Endothelial cell (in vitro differentiated cells): ENCODE data around the gene CCL15. TPM values are rescaled to one million over a fixed set of nuclear protein-coding genes. Genes with fewer than 3 reads are reported as not detected.
A peak's percentile ranks its signal among the peaks of the same experiment; 100 is the strongest.

Experiments used
- DNase-seq: peaks from one replicate; pipeline ENCODE4 v3.0.0; 2021; ENCODE audit warnings: low spot score
- H3K27ac Mint-ChIP-seq: one replicate; pipeline ENCODE4 v1.8.0; 2021; ENCODE audit warnings: mixed read lengths, inconsistent platforms; ENCODE audit not compliant: unreplicated experiment
- H3K27me3 Mint-ChIP-seq: one replicate; pipeline ENCODE4 v1.8.0; 2021; ENCODE audit warnings: mild to moderate bottlenecking, moderate library complexity, mixed read lengths, inconsistent platforms; ENCODE audit not compliant: unreplicated experiment
- H3K36me3 Mint-ChIP-seq: one replicate; pipeline ENCODE4 v1.8.0; 2021; ENCODE audit warnings: mild to moderate bottlenecking, low read depth, mixed read lengths, inconsistent platforms; ENCODE audit not compliant: unreplicated experiment
- H3K4me1 Mint-ChIP-seq: one replicate; pipeline ENCODE4 v1.8.0; 2021; ENCODE audit warnings: mild to moderate bottlenecking, mixed read lengths, inconsistent platforms; ENCODE audit not compliant: unreplicated experiment
- H3K4me3 Mint-ChIP-seq: one replicate; pipeline ENCODE4 v1.8.0; 2021; ENCODE audit warnings: mild to moderate bottlenecking, mixed read lengths, inconsistent platforms; ENCODE audit not compliant: unreplicated experiment
- H3K9me3 Mint-ChIP-seq: one replicate; pipeline ENCODE4 v1.8.0; 2021; ENCODE audit warnings: mixed read lengths, inconsistent platforms; ENCODE audit not compliant: unreplicated experiment
- total RNA-seq: library from RNA; stranded (reverse); fragmentation: NEBNext Ultra II Directional; extraction: Animal tissue kit (Norgen Biotek cat#: 25700); gene quantifications from one replicate; pipeline ENCODE4 v1.2.1, GENCODE V29; 2021; ENCODE audit not compliant: unreplicated experiment
- TF ChIP-seq, protein P1 (sequence below): fragments of 200-600 bp; sonication (generic); IDR thresholded peaks from one replicate; pipeline ENCODE4 v1.5.0; 2021; ENCODE audit warnings: antibody characterized with exemption; ENCODE audit not compliant: unreplicated experiment

The CCL15 gene
- total RNA-seq, 1 donor from 2014 or later, result not detected

DNA sequence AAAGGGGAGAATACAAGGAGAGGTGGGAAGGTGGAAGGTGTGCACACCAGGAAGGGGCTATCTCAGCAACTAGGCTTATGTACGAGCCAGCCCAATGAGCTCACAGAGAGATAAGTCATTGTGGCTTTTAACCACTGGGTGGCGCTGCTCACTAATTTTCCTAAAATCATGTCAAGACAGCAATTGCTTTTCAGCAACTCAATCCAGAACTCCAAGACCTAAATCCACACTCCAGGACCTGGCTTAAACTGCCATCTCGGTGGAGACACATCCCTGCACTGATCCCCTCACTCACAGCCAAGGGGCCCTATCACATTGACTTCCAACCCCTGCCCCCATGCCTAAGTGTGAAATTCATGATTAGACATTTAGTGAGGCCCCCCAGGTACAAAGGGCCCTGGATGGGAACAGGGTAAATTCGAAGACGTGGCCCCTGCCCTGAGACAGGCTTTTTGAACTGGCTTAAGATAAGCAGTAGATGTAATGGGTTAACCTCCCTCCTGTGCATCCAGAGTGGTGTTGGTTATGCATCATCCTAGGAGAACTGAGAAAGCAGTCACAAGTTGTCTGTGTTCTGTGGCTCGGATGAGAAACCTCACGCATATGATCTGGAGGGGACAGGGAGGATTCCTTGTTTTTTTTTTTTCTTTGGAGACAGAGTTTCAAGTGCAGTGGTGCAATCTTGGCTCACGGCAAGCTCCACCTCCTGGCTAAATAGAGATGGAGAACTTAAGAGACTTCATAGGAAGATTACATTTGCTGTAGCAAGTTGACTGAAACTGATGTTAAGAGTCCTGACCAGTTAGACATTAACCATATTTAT lies 31.6 kb downstream of the CCL15 start:
- Mint-ChIP-seq H3K9me3 (no peaks in the 10 kb centered on the region), H3K27ac (no peak overlapping the region), H3K4me1 (peaks cover 26% of the 10 kb centered on the region), H3K36me3 (no peaks in the 10 kb centered on the region), H3K27me3 (no peaks in the 10 kb centered on the region), H3K4me3 (no peak overlapping the region)
- peak; percentile 83 for DNase-seq
- TF ChIP-seq, protein P1, sequence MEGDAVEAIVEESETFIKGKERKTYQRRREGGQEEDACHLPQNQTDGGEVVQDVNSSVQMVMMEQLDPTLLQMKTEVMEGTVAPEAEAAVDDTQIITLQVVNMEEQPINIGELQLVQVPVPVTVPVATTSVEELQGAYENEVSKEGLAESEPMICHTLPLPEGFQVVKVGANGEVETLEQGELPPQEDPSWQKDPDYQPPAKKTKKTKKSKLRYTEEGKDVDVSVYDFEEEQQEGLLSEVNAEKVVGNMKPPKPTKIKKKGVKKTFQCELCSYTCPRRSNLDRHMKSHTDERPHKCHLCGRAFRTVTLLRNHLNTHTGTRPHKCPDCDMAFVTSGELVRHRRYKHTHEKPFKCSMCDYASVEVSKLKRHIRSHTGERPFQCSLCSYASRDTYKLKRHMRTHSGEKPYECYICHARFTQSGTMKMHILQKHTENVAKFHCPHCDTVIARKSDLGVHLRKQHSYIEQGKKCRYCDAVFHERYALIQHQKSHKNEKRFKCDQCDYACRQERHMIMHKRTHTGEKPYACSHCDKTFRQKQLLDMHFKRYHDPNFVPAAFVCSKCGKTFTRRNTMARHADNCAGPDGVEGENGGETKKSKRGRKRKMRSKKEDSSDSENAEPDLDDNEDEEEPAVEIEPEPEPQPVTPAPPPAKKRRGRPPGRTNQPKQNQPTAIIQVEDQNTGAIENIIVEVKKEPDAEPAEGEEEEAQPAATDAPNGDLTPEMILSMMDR, result peak; percentile 89

DNA sequence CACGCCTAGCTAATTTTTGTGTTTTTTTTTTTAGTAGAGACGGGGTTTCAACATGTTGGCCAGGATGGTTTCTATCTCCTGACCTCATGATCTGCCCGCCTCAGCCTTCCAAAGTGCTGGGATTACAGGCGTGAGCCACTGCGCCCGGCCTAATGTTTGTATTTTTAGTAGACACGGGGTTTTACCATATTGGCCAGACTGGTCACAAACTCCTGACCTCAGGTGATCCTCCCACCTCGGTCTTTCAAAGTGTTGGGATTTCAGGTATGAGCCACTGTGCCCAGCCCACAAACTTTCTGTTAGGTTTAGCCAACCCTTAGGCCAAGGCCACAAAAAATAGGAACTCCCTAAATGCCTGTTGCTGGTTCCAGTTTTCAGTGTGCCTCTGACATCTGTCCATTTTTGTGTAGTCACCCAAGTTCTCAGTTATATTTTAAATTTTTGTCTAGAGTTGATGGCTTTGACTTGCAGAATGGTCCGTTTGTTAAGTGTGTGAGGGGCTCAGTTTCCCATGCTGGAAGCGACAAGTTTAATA lies 32.8 kb downstream of the CCL15 start:
- Mint-ChIP-seq H3K4me3 (no peak overlapping the region), H3K27ac (no peak overlapping the region), H3K27me3 (no peaks in the 10 kb centered on the region), H3K4me1 (peaks cover 21% of the 10 kb centered on the region), H3K36me3 (no peaks in the 10 kb centered on the region), H3K9me3 (no peaks in the 10 kb centered on the region)
- TF ChIP-seq, protein P1, result no peak
- no peak for DNase-seq

DNA sequence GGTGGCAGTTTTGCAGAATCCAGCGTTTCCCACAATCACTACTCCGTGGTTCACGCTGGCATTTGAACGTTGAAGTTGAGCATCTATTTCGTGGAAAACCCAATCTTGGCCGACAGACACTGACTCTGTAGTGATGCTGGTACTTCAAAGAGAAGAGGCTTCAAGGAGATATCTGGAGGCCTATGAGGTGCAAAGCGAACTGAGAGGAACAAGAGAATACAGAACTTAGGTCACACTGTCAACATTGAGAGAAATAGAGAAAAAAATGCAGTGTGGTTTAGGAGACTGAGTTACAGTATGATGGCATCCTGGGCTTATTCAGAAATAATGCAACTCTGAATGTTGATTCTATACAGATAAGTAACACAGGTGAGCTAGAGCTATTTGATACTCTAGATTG lies 36.1 kb downstream of the CCL15 start:
- no peaks in the 10 kb centered on the region for H3K36me3 Mint-ChIP-seq
- no peak overlapping the region for H3K4me3 Mint-ChIP-seq
- H3K9me3 Mint-ChIP-seq, result no peaks in the 10 kb centered on the region
- H3K4me1 Mint-ChIP-seq, result no peaks in the 10 kb centered on the region
- no peak overlapping the region for H3K27ac Mint-ChIP-seq
- DNase-seq, result no peak
- TF ChIP-seq, protein P1, result no peak
- H3K27me3 Mint-ChIP-seq, result no peaks in the 10 kb centered on the region

DNA sequence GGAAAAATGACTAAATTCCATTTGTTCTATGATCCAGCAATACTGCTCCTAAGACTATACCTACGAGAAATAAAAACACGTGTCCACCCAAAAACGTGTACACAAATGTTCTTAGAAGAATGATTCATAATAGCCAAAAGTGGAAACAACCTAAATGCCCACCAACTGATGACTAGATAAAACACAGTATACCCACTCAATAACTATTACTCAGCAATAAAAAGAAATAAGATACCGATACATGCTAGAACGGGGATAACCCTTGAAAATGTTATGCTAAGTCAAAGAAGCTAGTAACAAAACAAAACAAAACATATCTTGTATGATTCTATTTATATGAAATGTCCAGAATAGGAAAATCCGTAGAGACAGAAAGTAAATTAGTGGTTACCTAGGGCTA lies 37.7 kb downstream of the CCL15 start:
- no peaks in the 10 kb centered on the region for H3K9me3 Mint-ChIP-seq
- no peaks in the 10 kb centered on the region for H3K4me1 Mint-ChIP-seq
- H3K4me3 Mint-ChIP-seq, result no peak overlapping the region
- no peaks in the 10 kb centered on the region for H3K36me3 Mint-ChIP-seq
- DNase-seq, result no peak
- TF ChIP-seq, protein P1, result no peak
- H3K27ac Mint-ChIP-seq, result no peak overlapping the region
- no peaks in the 10 kb centered on the region for H3K27me3 Mint-ChIP-seq

DNA sequence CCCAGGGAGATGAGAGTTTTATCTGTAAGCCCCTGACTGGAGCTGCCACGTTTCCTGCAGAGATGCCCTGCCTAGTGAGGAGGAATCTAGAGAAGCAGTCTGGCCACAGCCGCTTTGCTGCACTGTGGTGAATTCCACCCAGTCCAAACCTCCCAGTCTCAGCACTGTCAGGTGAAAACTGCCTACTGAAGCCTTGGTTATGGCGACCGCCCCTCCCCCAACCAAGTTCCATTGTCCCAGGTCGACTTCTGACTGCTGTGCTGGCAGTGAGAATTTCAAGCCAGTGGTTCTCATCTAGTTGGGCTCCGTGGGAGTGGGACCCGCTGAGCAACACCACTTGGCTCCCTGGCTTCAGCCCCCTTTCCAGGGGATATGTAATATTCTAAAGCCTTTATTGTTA lies 47.6 kb downstream of the CCL15 start:
- Mint-ChIP-seq H3K36me3 (no peaks in the 10 kb centered on the region), H3K27me3 (peaks cover 1% of the 10 kb centered on the region), H3K4me1 (no peaks in the 10 kb centered on the region), H3K4me3 (no peak overlapping the region), H3K27ac (no peak overlapping the region), H3K9me3 (no peaks in the 10 kb centered on the region)
- TF ChIP-seq, protein P1, result no peak
- DNase-seq, result no peak
